Measurements from ENCODE around the gene YTHDC1.
"Not testable (repeated sequence)": the region's sequence is repeated elsewhere in the genome, so short reads cannot be mapped to it uniquely, and the experiment has no call there.

Gene YTHDC1

DNA sequence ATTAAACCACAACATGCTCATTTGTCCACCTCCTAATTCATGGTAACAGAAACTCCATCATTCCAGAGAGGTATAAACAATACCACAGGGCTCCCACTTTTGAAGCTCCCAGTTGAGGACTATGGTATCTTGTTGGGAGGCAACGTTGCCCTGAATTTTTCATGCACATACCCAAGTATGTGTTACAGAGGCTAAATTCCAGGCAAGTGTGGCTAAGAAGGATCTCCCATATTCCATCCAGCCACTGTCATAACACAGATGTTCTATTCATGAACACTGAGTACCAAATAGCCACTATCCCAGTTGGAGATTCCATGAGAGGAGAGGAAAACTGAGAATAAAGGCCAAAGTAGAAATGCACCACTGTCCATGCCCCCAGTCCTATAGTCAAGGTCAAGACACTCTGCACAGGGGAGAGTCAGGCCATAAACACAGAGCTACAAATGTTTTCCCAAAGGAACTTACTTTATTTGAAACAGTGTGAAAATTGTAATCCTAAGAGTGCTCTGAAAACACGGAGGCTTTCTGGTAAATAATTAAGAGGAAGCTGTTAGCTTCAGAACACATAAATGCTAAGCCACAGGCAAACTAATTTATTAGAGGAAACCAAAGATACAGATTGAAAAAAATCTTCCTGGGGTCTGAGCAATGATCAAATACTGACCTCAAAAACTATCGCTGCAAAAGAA lies 62.0 kb downstream of the YTHDC1 start:
- DNase-seq, result no peak

GRCh38 chr4:68283714-68284113 lies 66.2 kb downstream of the YTHDC1 start:
- DNase-seq, result no peak

DNA sequence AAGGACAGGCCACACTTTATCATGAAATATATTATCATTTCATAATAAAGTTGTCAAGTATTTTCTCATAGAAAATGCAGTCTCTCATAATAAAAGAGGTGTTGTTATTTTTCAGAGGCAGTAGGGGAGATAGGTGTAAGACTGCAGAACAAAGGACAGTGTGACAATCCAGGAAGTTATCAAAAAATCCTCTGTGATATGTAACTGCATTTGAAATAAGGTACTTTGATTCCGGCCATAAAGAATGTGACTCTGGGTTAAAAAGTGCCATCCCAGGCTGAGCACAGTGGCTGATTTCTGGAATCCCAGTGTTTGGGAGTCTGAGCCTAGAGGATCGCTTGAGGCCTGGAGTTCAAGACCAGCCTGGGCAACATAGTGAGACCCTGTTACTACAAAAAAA lies 66.8 kb downstream of the YTHDC1 start:
- no peak for DNase-seq

DNA sequence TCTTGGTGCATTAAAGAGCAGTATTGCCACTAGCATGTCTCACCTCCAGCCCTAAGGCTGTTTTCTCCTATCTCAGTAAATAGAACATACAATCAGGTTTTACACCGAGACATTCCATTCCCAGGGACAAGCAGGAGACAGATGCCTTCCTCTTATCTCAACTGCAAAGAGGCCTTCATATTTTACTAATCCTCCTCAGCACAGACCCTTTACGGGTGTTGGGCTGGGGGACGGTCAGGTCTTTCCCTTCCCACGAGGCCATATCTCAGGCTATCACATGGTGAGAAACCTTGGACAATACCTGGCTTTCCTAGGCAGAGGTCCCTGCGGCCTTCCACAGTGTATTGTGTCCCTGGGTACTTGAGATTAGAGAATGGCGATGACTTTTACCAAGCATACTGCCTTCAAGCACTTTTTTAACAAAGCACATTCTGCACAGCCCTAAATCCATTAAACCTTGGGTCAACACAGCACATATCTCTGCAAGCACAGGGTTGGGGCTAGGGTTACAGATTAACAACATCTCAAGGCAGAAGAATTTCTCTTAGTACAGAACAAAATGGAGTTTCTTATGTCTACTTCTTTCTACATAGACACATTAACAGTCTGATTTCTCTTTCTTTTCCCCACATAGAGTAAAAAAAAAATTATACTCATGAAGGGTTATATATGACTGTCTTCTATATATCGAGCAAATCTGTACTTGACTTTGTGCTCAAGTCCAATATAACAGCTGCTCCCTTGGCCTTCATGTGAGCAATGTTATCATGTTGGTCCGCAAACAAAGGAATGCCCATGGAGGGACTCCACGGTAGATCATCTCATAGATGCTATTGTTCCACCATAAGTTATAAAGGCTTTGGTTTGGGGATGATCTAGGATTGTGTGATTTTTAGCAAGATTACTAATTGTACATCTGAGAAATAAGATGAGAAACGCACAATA lies 67.8 kb downstream of the YTHDC1 start:
- DNase-seq, result not testable (repeated sequence)

DNA sequence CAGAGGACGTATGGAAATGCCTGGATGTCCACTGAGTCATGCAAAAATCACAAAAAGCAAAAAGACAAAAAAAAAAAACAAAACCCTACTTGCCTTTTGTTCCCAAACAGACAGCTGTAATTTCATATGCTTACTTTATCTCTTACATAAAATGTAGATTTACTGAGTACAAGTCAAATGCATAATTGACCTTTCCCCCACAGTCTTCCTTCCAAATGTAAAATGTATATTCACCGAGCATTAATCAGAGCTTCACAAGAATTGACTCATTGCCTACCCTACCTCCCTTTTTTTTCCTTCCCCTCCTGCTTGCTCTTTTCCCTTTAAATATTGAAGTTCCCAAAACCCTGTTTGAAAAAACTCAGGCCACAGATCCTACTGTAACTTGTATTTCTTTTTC lies 71.9 kb downstream of the YTHDC1 start:
- no peak for DNase-seq

DNA sequence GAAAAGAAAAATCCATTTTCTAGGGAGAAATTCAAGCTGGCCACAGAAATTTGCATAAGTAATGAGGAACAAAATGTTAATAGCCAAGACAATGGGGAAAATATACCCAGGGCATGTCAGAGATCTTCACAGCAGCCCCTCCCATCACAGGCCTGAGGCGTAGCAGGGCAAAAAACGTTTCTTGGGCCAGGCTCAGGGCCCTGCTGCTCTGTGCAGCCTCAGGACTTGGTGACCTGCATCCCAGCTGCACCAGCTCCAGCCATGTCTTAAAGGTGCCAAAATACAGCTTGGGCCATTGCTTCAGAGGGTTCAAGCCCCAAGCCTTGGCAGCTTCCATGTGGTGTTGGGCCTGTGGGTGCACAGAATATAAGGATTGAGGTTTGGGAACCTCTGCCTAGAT lies 72.3 kb downstream of the YTHDC1 start:
- no peak for DNase-seq

GRCh38 chr4:68272860-68273259 lies 77.0 kb downstream of the YTHDC1 start:
- no peak for DNase-seq

GRCh38 chr4:68272380-68272779 lies 77.5 kb downstream of the YTHDC1 start:
- no peak for DNase-seq

GRCh38 chr4:68271851-68272357 lies 78.0 kb downstream of the YTHDC1 start:
- no peak for DNase-seq

GRCh38 chr4:68267433-68267944 lies 82.4 kb downstream of the YTHDC1 start:
- DNase-seq, result no peak

GRCh38 chr4:68264875-68265565 lies 84.9 kb downstream of the YTHDC1 start:
- DNase-seq, result no peak

Data from effector CD8-positive, alpha-beta T cell (primary cell).